Dedifferentiated amniotic fluid mesenchymal stem cell (primary cell): ENCODE data around the gene GREB1L.
A peak's percentile ranks its signal among the peaks of the same experiment; 100 is the strongest.

ENCODE experiments used
- DNase-seq: peaks from one replicate; pipeline ENCODE4 v3.0.0-alpha.2; 2016; ENCODE audit errors: extremely low spot score

GREB1L gene

DNA sequence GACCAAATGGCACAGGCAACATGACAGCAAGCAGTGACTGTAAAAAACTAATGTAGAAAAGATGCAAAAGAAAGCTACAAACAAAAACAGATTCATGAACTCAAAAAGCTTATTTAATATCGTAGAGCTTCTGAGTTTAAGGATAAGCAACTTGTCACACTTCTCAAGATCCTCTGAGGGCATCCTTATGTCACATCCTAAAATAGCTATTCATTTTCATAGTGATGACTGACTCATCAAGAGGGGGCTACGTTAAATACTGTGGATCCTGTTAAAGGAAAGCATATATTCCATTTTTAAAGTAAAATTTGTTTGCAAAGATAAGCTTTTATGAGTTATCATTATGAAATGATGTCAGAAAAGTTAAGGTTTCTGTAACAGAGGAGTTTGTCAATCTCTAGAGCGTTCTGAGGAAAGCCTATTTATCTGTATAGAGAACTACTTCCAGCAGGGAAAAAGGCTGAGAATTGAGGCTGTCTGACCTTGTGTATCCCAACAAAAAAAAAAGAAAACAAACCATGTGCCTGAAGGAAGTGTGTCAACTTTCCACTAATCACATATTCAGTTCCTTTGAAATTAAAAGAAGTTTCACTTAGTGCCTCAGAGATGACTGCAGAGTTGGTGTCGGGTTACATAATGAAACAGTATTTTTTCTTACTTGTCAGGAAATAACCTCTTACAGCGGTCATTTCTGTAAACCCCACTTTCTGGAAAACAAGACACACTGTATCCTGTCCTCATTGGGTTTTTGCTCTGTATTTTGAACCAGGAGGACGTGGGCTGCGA is 243.0 kb downstream of the GREB1L start:
- DNase-seq = no peak

DNA sequence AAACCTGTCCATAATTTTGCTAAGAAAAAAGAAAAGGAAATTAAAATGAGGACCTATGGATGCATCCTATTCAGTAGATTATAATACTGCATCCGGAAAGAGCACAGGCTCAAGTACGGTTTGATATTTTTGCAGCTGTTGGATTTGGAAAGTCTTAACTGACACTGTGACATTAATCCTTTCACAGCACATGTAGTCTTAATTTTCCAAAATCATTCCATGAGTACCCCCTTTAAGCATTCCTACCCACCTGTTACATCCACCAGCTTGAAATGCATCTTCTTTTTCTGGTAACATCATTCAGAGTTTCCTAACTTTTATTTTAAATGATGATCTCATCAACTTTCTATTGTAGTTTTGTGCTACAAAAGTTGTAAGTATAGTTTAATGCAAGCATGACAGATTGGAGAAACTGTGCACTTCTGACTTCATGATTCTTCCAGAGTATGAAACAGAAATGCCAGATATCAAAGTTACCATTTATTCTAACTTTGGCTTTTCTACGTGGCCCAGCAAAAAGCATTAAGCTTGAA is 244.9 kb downstream of the GREB1L start:
- DNase-seq = no peak

DNA sequence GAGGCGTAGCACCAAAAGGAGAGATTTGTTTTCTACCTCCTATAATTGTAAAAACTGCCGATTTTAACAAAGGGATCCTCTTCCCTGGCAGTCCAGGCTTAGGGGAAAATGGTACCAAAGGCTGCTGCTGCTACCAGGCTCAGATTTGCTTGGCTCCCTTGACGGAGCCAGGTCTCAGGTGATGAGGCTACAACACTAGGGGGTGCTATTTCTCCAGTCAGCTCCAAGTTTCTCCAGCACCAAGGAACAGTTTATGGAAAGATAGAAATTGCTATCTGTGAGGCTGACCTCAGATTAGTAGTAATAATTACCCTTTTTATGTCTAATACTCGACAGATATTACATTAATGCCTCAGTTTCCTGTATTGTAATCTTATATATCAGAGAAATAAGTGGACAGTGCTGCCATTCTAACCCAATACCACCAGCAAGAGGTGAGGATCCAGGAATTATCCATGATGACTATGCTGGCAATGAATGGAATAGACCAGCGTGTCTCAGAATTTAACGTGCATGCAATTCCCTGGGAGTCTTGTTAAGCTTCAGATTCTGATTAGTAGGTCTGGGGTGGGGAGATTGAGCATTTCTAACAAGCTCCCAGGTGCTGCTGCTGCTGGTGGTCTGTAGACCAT is 247.2 kb downstream of the GREB1L start:
- no peak for DNase-seq

DNA sequence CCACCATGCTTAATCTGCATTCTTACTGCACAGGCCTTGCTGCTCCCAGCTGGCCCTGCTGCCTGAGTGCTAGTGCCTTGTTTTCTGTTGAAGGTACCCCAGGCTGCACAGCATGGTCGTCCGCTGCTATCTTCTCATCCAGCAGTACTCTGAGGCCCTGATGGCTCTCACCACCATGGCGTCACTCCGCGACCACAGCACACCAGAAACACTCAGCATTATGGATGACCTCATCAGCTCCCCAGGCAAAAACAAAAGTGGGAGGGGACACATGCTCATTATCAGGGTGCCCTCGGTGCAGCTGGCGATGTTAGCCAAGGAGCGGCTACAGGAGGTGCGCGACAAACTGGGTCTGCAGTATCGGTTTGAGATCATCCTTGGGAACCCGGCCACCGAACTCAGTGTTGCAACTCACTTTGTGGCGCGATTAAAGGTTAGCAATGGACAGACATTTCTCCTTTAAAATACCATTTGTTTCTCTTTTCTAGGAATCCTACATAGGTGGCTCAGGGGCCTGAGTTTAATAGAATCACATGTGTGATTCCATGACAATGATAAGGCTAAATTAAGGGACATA is 248.0 kb downstream of the GREB1L start:
- DNase-seq = no peak

DNA sequence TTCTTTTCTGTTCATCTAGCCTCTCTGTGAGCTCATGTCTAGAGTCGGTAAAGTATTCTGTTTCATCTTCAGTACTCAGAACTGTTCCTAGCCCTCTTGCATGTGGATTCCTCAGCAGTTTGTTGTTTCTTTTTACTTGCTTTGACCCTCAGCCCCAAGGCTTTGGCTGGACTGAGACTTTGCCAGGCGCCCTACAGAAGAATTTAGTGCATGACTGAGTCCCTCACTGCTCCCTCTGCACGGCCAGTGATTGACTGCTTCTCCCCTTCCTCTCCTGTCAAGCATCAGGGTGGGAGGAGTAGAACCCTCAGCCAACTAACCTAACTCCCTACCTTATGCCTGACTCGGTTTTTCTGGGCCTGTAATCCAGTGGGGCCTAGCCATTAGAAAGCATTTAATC is 248.7 kb downstream of the GREB1L start:
- peak; percentile 20 for DNase-seq

DNA sequence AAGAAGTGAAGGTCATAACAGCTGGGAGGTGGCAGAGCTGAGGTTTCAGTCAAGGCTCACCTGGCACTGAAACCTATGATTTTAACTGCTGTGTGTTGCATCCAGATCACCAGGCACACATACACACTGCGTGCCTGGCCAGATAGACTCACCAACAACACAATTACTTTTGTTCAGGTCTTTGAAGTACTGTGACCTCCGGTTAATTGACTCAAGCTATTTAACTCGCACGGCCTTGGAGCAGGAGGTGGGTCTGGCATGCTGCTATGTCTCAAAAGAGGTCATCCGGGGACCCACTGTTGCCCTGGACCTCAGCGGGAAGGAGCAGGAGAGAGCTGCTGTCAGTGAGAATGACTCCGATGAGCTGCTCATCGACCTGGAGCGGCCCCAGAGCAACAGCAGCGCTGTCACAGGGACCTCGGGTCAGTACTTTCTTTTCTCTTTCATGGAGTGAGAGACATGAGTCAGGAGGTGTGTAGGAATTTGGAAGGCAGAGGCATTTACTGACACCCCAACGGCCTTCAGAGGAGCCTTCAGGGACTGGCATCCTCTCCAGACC is 254.3 kb downstream of the GREB1L start:
- DNase-seq = no peak

DNA sequence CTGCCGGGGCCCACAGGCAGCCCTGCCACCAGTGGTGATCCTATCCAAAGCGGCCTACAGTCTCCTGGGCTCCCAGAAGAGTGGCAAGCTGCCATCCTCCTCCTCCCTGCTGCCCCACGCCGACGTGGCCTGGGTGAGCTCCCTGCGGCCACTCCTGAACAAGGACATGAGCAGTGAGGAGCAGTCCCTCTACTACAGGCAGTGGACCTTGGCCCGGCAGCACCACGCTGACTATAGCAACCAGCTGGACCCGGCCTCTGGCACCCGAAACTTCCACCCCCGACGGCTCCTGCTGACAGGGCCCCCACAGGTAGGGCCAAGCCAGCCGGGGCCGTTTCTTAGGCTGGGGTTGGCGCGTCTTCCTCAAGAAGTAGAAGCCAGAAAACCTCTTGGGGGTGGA is 258.0 kb downstream of the GREB1L start:
- no peak for DNase-seq

DNA sequence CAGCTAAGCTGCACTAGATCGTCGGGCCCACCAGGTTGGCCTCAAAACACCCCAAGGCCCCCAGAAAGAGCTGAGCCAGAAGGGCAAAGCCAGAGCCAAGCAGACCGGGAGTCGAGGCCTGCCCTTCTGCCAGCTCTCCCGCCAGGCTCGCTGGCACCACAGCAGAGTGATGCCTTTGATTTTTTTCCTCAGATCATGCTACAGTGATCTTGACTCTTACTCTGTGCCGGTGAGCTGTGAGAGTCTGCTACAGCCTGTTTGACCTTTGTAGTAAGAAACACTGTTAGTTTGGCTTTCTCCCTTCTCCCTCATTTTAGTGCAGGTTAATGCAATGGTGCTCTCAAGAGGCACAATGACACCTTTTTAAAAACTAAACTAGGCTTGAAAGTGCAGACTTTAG is 260.6 kb downstream of the GREB1L start:
- no peak for DNase-seq

DNA sequence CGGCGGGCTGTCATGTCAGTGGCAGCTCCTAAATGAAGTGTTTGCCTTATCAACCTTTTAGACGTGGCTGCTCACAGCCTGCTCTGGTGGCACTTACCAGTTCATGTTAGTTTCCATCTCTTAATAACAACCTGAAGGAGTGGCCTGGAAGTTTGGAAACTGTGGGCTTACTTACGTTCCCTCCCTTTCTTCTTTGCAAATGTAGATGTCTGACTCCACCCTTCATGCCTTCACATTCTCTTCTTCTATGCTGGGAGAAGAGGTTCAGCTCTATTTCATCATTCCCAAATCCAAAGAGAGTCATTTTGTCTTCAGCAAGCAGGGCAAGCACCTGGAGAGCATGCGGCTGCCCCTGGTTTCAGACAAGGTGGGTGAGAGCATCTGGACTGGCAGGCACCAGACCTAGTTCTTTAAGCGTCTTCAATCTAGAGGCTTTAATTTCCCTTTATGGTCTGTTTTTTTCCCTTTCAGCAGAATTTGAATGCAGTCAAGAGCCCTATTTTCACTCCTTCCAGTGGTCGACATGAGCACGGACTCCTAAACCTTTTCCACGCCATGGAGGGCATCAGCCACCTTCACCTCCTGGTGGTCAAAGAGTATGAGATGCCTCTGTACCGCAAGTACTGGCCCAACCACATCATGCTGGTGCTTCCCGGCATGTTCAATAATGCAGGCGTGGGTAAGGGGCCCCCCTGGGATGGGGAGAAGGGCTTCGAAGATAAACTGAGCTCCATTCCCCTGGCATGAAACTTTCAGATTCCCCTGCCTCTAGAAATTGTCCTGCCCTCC is 266.1 kb downstream of the GREB1L start:
- no peak for DNase-seq

DNA sequence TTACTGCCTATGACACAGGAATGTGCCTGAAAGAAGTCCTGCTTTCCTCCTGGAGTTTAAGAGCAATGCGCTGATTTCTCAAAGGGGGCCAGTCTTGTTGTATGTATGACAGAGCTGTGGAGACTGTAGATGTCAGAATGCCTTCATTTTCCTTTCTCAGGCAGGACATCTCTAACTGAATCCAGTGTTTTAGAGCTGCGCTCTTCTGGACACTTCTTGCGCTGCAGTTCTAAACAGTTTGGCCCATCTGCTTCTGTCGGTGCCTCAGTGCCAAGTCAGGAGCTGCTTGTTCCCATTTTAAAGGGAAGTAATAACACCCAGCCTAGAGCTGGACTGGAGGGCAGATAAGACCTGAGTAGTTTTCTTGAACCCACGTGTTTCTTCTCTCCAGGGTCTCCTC is 267.0 kb downstream of the GREB1L start:
- no peak for DNase-seq

DNA sequence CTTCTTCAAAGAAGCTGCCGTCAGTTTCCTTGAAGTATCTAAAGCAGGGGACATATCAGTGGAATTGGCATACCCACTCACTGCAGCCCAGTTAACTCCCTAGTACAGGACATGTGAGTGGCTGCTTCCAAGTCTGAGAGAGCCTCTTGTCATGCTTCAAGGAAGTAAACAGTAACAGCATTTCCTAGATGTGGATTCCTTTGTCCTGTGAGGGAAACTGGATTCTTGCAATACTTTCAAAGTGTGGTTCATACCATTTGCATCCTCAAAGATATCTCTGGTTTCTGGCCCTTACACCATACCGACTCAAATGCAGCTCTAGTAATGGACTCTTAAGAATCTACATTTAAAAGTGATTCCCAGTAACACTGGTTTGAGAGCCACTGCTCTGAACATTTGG is 271.3 kb downstream of the GREB1L start:
- peak; percentile 17 for DNase-seq

DNA sequence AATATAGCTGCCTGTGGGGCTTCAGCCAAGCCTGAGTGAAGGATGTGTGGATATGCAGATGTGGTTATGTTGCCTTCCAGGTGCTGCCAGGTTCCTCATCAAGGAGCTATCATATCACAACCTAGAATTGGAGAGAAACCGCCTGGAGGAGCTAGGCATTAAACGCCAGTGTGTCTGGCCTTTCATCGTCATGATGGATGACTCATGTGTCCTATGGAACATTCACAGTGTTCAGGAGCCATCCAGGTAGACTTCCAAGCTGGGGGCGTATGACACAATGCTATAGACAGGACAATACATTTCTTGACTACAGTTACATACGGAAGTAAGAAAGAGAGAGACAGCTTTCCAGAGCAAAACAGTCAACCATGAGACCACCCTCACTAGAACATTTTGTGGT is 271.7 kb downstream of the GREB1L start:
- no peak for DNase-seq

DNA sequence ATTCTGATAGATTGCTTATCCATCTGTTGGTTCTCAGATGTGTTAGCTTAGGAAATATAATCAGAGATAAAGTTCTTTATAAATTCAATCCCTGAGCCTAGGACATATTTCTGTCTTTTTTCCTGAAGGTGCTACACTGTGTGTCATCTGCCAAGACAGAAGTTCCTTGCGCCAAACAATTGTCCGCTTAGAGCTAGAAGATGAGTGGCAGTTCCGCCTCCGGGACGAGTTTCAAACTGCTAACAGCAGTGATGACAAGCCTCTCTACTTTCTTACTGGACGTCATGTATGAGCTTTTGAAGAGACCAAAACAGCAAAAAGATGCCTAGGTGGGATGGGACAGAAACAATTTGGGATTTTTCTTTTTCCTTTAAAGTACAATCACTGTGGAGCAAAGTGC is 280.5 kb downstream of the GREB1L start:
- DNase-seq = no peak

DNA sequence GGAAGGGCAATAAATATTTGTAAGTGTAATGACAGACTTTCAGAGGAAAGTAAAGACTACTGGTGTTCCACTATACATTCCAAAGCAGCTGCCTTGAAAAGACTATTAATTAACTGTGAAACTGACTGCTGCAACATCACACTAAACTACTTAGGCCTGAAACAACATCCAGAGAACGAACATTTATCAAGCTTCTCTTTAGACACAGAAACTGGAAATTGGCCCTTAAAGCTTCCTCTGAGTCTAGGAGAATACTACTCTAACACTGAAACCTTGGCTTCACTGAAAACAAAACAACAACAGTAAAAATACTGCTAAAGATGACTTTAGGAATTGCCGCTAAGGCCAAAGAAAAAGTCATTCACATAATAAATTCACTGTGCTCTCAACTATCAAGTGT is 283.9 kb downstream of the GREB1L start:
- no peak for DNase-seq

DNA sequence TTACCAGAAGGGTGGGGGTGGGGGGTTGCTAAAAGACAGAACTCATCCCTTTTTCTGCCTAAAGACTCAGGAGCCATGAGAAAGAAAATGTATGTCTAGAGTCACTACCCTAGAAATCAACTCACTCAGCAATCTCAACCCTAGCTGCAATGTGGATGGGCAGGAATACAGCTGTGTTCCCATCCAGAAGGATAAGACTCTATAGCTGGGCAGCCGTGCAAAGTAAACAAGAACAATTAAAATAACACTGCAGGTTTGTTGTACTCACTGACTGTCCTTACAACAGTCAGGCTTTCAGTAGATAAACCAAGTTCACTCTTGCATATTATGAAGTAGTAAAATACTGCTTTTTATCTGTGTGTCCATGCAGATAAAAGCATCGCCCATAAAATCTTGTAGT is 284.4 kb downstream of the GREB1L start:
- DNase-seq = no peak

DNA sequence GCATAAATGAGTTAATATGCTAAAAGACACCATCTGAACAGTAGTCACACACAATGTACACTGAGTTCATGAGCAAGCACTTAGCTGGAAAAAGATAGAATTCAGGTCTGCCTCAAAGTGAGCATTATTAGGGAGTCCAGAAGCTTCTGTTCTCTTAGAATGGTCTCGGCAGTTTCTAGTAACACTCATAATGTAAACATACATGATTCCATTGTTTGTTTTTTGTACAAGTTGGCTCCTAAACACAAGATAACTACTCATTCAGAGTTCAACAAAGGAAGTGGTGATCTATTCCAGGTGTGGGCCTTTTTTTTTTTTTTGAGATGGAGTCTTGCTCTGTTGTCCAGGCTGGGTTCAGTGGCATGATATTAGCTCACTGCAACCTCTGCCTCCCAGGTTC is 292.3 kb downstream of the GREB1L start:
- DNase-seq = no peak

DNA sequence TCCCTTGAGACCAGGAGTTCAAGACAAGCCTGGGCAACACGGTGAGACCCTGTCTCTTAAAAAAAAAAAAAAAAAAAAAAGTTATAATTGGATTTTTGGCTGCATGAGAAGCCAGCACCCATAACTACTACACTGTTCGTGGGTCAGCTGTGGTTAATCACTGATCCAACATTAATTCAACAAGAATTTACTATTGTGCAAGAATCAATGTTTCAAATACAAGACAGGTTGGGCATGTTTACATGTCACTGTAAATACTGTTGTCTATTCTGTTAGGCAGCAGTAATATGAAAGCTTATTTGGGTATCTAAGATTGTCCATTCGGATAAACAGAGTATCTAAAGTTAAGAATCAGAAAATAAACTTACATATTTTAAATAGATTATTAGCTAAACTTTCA is 296.2 kb downstream of the GREB1L start:
- no peak for DNase-seq

DNA sequence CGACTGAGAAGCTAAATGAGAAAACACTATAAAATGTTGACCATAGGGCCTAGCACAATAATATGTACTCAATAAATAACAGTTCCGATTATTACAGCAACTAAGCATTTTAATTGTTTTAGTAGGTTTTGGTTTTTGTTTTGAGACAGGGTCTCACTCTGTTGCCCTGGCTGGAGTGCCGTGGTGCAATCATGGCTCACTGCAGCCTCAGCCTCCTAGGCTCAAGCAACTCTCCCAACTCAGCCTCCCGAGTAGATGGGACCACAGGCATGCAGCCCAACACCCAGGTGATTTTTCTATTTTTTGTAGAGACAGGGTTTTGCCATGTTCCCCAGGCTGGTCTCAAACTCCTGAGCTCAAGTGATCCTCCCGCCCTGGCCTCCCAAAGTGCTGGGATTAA is 304.4 kb downstream of the GREB1L start:
- no peak for DNase-seq

DNA sequence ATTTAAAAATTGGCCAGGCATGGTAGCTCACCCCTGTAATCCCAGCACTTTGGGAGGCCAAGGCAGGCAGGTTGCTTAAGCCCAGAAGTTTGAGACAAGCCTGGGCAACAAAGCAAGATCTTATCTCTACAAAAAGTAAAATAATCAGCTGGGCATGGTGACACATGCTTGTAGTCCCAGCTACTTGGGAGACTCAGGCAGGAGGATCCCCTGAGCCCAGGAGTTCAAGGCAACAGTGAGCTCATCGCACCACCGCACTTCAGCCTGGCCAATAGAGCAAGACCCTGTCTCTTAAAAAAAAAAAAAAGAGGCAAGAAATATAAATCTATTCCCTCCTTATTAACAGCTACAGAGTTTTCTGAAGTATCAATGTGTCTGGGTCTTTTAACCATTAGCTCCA is 306.6 kb downstream of the GREB1L start:
- DNase-seq = no peak

DNA sequence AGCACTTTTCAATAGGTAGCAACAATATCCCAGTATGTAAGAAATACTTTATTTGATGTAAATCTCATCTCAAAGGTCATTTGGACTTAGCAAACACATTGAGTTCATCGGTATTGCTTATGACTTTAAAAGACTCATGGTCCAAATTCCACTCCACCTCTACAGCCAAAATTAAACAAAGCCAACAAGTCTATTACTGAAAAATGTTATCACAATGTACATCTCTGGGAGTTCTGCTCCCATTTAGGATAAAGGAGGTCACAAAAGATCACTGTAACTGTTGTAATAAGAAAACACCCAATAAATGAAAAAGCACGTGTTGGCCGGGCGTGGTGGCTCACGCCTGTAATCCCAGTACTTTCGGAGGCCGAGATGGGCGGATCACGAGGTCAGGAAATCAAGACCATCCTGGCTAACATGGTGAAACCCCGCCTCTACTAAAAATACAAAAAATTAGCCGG is 308.5 kb downstream of the GREB1L start:
- no peak for DNase-seq

DNA sequence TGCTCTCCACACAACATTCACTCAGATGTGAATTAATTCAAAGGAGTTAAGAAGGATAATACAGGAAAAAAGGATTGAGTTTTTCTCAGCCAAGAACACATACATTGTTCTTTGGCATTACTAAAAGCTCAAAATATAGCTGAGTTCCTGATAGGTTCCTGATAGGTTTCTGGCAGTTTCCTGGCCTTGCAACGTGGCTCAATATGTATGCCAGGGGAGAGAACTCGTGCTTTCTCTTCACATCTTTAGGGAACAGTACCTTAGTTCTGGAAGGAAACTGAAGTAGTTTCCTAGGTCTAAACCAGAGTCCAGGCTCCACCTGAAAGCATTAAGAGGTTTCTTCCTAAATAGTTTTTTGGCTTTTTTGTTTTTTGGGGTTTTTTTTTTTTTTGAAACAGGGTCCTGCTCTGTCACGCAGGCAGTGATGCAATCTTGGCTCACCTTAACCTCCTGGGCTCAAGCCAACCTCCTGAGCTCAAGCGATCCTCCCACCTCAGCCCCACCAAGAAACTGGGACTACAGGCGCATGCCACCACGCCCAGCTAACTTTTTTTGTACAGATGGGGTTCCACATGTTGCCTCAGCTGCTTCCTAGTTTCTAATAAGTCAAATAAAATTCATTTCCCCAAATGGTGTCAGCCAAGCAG is 315.7 kb downstream of the GREB1L start:
- no peak for DNase-seq
